ENCODE results near the gene TCF25. TPM values are rescaled to one million over a fixed set of nuclear protein-coding genes. Genes with fewer than 3 reads are reported as not detected.
A peak's percentile ranks its signal among the peaks of the same experiment; 100 is the strongest.
"Not testable (repeated sequence)": the region's sequence is repeated elsewhere in the genome, so short reads cannot be mapped to it uniquely, and the experiment has no call there.

The TCF25 gene
- total RNA-seq, 4 donors from 2014 or later = 166 to 260 (median 182) TPM

DNA sequence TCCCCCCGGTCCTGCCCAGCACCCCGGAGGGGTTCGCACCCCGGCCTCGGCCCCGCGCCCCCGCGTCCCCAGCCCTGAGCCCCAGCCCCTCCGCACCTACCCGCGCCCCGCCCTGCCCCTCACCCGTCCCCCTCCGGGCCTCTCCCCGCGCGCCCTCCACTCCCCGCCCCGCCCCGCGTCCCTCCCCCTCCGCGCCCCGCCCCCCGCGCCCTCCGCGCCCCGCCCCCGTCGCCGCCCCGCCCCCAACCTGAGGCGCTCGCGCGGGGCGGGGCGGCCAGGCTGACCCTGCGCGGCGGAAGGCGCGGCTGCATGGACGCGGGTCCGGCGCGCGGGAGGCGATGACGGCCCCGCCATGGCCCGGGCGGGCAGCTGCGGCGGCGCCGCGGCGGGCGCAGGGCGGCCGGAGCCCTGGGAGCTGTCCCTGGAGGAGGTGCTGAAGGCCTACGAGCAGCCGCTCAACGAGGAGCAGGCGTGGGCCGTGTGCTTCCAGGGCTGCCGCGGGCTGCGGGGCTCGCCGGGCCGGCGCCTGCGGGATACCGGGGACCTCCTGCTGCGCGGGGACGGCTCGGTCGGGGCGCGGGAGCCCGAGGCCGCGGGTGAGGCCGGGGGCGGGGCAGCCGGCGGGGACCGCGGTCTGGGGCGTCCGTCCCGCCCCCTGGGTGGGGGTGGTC, 45.1 kb upstream of the TCF25 start, which contains the start of gene SPIRE2:
Gene SPIRE2, plus strand, starts transcription at position 277 of the 671 bp plus-strand sequence. Its CDS starts 76 bp downstream, at position 353.
- H3K36me3 ChIP-seq = no peaks in the 10 kb centered on the region
- WGBS = 0% methylated on average over 5 of the region's 98 CpGs
- no peaks in the 10 kb centered on the region for H3K9me3 ChIP-seq
- H3K4me3 ChIP-seq = peak within 1 kb of the TSS; percentile 65
- H3K27me3 ChIP-seq = no peaks in the 10 kb centered on the region
- peaks cover 19% of the 10 kb centered on the region for H3K4me1 ChIP-seq
- TF ChIP-seq POLR2A (IDR thresholded peaks at IDR 0.05) (no peak), POLR2AphosphoS5 (IDR thresholded peaks at IDR 0.05) (no peak), EP300 (IDR thresholded peaks at IDR 0.05) (no peak)
- TF ChIP-seq, protein P1, sequence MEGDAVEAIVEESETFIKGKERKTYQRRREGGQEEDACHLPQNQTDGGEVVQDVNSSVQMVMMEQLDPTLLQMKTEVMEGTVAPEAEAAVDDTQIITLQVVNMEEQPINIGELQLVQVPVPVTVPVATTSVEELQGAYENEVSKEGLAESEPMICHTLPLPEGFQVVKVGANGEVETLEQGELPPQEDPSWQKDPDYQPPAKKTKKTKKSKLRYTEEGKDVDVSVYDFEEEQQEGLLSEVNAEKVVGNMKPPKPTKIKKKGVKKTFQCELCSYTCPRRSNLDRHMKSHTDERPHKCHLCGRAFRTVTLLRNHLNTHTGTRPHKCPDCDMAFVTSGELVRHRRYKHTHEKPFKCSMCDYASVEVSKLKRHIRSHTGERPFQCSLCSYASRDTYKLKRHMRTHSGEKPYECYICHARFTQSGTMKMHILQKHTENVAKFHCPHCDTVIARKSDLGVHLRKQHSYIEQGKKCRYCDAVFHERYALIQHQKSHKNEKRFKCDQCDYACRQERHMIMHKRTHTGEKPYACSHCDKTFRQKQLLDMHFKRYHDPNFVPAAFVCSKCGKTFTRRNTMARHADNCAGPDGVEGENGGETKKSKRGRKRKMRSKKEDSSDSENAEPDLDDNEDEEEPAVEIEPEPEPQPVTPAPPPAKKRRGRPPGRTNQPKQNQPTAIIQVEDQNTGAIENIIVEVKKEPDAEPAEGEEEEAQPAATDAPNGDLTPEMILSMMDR (IDR thresholded peaks at IDR 0.05) = no peak
- H3K27ac ChIP-seq = peak within 1 kb of the TSS; percentile 27
- no peak for DNase-seq (ENCODE audit: low spot score in 2 of 2)

DNA sequence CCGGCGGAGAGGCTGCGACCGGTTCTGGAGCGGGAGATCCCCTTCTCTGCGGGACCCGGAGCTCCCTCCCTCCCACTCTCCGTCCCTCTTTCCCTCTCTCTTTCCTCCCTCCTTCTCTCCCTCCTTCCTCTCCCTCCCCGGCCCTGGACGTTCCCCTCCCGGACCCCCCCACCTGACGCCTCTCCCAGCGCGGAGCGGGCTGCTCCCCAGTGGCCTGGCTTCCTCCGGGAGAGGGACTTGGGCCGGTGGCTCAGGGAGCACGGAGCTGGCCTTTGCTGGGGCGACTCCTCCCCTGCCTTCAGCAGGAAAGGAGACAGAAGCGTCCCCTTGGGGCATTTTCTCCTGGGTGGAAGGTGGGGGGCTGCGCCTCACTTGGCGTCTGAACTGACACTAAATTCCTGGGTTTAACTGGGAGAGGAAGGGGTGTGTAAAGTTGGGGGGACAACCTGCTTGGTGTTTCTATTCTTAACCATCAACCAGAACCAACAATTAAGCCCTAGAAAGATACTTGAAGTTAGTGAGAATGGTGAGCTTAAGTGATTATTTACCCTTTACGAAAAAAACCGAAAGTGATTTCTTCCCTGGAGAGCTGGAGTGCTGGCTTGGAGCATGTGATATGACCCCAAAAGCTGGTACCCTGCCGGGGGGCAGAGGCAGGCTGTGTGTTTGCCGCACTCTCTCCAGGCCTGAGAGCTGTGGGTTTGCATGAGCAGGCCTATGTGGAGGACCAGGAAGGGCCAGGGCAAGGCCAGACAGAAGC, 44.3 kb upstream of the TCF25 start:
- 20% methylated on average over 26 of the region's 26 CpGs for WGBS
- Histone ChIP-seq H3K4me1 (peaks cover 19% of the 10 kb centered on the region), H3K36me3 (no peaks in the 10 kb centered on the region), H3K4me3 (peak overlapping the region; percentile 65), H3K27ac (no peak overlapping the region), H3K9me3 (no peaks in the 10 kb centered on the region), H3K27me3 (no peaks in the 10 kb centered on the region)
- TF ChIP-seq, protein P1 (IDR thresholded peaks at IDR 0.05) = no peak
- no peak for TF ChIP-seq POLR2A (IDR thresholded peaks at IDR 0.05)
- no peak for TF ChIP-seq POLR2AphosphoS5 (IDR thresholded peaks at IDR 0.05)
- TF ChIP-seq EP300 (IDR thresholded peaks at IDR 0.05) = no peak
- DNase-seq (ENCODE audit: low spot score in 2 of 2) = no peak

DNA sequence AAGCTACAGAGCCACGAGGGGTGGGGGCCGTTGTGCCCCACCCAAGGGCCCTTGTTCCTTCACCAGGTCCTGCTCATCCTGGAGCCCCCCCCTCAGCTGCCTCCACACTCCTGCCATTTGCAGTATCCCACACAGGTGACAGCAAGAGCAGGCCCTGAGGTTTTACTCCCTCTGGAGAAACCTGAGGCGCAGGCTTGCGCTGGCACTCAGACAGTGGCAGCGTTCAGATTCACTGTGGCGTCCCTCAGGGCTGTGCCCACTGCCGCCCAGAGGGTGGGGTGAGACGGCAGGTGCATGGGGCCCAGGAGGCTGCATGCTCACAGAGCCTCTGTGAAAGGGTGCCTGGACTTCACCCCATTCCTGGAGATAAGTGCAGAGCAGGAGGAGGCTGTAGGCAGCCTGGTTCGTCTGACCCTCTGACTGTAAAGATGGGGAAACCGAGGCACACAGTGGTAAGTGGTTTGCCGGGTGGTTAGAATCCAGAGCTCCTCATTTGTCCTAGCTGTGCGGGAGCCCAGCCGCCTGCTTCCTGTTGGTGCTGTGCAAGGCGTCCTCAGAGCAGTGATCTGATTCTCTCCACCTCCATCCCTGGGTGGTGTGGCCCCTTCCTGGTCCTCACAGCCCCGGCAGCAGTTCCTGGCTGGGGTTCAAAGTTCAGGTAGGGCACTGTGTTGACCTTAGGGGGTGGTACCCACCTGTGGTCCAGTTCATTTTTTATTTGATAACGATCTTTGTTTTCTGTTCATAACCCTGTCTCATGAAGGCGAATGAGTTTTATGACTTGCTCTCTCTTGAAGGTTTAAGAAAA, 43.6 kb upstream of the TCF25 start:
- Histone ChIP-seq H3K27me3 (no peaks in the 10 kb centered on the region), H3K4me1 (peaks cover 19% of the 10 kb centered on the region), H3K9me3 (no peaks in the 10 kb centered on the region), H3K36me3 (no peaks in the 10 kb centered on the region), H3K27ac (no peak overlapping the region), H3K4me3 (no peak overlapping the region)
- TF ChIP-seq, protein P1 (IDR thresholded peaks at IDR 0.05) = no peak
- TF ChIP-seq EP300 (IDR thresholded peaks at IDR 0.05) (no peak), POLR2AphosphoS5 (IDR thresholded peaks at IDR 0.05) (no peak), POLR2A (IDR thresholded peaks at IDR 0.05) (no peak)
- no peak for DNase-seq (ENCODE audit: low spot score in 2 of 2)
- WGBS = 83% methylated on average over 10 of the region's 17 CpGs

DNA sequence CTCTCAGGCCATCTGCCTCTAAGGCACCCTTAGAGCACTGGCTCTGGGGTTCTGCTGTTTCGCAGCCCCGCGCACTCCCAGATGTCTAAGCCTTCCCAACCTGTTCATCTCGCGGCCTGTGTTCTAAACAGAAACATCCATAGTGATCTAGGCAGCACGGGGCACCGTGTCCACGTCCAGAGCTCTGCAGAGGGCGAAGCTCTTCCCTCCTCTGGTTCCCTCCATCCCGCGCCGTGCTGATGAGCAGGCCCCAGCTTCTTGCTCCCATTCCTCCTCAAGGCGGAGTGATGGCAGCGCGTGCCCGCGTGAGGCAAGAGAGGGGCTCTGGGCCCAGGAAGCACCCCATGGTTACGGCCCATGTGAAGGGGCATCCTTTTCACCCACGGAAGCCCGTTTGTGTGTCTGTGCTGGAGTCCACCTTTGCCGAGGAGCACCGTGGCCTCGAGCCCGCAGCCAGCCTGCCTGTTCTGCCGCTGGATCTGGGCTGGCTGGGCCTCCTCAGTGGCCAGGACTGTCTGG, 41.5 kb upstream of the TCF25 start:
- no peak overlapping the region for H3K27ac ChIP-seq
- H3K36me3 ChIP-seq = no peaks in the 10 kb centered on the region
- H3K4me1 ChIP-seq = peaks cover 19% of the 10 kb centered on the region
- WGBS = 96% methylated on average over 25 of the region's 25 CpGs
- no peaks in the 10 kb centered on the region for H3K9me3 ChIP-seq
- H3K4me3 ChIP-seq = no peak overlapping the region
- TF ChIP-seq EP300 (IDR thresholded peaks at IDR 0.05) (no peak), POLR2A (IDR thresholded peaks at IDR 0.05) (no peak), POLR2AphosphoS5 (IDR thresholded peaks at IDR 0.05) (no peak)
- TF ChIP-seq, protein P1 (IDR thresholded peaks at IDR 0.05) = no peak
- DNase-seq (ENCODE audit: low spot score in 2 of 2) = no peak
- H3K27me3 ChIP-seq = no peaks in the 10 kb centered on the region

DNA sequence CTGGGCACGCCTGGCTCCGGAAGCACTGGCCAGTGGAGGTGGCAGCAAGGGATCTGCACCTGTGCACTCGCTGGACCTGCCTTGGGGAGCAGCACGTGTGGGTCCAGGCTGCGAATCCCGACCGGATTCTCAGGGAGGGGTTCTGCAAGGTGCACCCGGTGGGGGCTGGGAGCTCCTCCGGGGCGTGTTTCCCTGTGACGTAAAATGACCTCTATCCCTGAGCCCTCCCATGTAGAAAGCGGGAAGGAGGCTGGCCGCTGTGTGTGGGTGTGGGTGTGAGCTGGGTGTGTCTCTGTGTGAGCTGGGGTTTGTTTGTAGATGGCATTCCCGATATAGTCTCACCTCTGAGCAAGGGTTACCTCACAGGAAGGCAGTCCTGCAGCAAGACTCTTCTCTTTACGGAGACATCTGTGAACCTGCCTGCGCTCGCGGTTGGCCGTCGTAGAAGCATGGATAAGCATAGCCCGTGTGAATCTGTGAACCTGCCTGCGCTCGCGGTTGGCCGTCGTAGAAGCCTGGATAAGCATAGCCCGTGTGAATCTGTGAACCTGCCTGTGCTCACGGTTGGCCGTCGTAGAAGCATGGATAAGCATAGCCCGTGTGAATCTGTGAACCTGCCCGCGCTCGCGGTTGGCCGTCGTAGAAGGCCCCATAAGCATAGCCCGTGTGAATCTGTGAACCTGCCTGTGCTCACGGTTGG, 39.6 kb upstream of the TCF25 start:
- DNase-seq (ENCODE audit: low spot score in 2 of 2); H3K27ac ChIP-seq: not testable (repeated sequence)
- WGBS = 91% methylated on average over 34 of the region's 39 CpGs

DNA sequence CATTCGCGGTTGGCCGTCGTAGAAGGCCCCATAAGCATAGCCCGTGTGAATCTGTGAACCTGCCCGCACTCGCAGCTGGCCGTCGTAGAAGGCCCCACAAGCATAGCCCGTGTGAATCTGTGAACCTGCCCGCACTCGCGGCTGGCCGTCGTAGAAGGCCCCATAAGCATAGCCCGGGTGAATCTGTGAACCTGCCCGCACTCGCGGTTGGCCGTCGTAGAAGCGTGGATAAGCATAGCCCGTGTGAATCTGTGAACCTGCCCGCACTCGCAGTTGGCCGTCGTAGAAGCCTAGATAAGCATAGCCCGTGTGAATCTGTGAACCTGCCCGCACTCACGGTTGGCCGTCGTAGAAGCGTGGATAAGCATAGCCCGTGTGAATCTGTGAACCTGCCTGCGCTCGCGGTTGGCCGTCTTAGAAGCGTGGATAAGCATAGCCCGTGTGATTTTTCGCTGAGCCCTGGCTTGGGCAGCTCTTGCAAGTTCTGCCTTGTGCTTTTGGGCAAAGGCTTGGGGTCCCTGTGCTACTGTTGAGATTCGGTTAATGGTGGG, 38.5 kb upstream of the TCF25 start:
- not testable (repeated sequence) for DNase-seq (ENCODE audit: low spot score in 2 of 2); H3K27me3 ChIP-seq; H3K4me1 ChIP-seq; H3K4me3 ChIP-seq; H3K9me3 ChIP-seq; H3K36me3 ChIP-seq; H3K27ac ChIP-seq
- WGBS = 96% methylated on average over 42 of the region's 42 CpGs

More for the DNA sequence above, 39.6 kb upstream of the TCF25 start:
- not testable (repeated sequence) for H3K4me3 ChIP-seq, H3K9me3 ChIP-seq, H3K36me3 ChIP-seq, H3K4me1 ChIP-seq, H3K27me3 ChIP-seq

DNA sequence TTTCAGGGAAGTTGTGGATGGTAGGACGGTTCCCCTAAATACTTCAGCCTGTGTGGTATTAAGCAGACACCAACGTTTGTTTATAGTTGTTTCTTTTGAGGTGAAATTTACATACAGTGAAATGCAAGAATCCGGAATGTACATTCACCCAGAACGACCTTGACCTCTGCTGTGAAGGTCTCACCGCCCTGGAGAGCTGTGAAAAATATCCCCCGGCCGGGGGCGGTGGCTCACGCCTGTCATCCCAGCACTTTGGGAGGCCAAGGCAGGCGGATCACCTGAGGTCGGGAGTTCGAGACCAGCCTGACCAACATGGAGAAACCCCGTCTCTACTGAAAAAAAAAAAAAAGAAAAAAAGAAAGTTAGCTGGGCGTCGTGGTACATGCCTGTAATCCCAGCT, 36.9 kb upstream of the TCF25 start:
- H3K4me3 ChIP-seq; H3K27me3 ChIP-seq; H3K9me3 ChIP-seq; H3K4me1 ChIP-seq; H3K27ac ChIP-seq; H3K36me3 ChIP-seq; DNase-seq (ENCODE audit: low spot score in 2 of 2): not testable (repeated sequence)
- 82% methylated on average over 15 of the region's 15 CpGs for WGBS
